ENCODE measurements around the gene TFPI2.
"Not testable (repeated sequence)": the region's sequence is repeated elsewhere in the genome, so short reads cannot be mapped to it uniquely, and the experiment has no call there.

The TFPI2 gene, protein sequence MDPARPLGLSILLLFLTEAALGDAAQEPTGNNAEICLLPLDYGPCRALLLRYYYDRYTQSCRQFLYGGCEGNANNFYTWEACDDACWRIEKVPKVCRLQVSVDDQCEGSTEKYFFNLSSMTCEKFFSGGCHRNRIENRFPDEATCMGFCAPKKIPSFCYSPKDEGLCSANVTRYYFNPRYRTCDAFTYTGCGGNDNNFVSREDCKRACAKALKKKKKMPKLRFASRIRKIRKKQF

GRCh38 chr7:93890464-93891068, at the start of gene TFPI2:
TFPI2 (minus strand) TSS chr7:93890753; CDS start chr7:93890678, 75 bp downstream.
- DNase-seq (ENCODE audit: low spot score), result no peak

DNA sequence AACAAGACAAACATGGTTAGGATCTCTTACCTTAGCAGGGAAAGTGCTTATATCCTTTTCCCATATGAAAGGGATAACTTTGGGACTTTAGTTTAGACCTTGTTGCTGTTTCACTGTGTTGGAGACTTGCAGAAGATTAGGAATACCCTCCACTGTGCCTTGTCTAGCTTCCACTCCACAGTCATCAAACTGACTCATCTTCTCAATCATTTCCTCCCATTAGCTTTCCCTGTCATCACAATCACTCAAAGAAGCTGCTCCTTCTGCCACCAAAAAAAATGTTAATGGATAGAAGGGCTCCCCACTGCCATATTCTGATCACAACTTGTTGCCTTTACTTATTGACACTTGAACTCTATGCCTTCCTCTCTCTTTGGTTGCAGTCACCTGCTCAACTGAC, 47.7 kb upstream of the TFPI2 start:
- no peak for DNase-seq (ENCODE audit: low spot score)

GRCh38 chr7:93937818-93938217, 47.3 kb upstream of the TFPI2 start:
- no peak for DNase-seq (ENCODE audit: low spot score)

GRCh38 chr7:93935102-93935501, 44.5 kb upstream of the TFPI2 start:
- DNase-seq (ENCODE audit: low spot score), result no peak

DNA sequence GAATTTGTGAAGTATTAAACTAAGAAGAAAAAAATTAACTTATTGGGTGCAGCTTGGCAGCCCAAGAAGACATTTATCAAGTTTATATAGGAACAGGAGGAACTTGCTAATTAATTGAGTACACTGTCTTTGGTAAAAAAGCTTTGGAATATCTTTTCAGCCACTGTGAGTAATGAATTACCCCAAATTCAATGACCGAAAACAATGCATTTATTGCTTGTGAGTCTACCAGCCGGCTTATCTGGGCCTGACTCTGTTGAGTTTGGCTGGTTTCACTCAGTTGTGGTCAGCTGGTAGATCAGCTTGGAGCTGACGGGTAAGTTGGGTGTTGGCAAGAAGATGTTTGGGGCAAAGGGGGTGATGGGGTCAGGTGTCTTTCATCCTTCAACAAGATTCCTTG, 42.6 kb upstream of the TFPI2 start:
- DNase-seq (ENCODE audit: low spot score), result no peak

DNA sequence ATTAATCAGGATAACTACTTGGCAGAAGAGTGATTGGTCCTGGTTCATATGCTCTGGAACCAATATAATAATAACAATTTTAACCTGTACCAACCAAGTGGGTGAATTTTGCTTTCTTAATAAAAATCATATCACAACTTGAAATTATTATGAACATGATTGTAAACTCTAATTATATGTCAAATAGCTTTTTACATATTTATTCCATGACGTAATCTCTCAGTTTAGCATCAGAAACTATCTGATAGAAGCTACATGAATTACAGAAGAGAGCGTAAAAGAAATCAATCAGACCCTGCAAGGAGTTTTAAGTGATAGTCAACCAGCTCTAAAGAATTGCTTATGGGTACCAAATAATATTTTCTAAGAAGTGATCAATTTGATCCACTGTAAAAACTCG, 41.1 kb upstream of the TFPI2 start:
- DNase-seq (ENCODE audit: low spot score), result no peak

GRCh38 chr7:93927585-93927984, 37.0 kb upstream of the TFPI2 start:
- no peak for DNase-seq (ENCODE audit: low spot score)

DNA sequence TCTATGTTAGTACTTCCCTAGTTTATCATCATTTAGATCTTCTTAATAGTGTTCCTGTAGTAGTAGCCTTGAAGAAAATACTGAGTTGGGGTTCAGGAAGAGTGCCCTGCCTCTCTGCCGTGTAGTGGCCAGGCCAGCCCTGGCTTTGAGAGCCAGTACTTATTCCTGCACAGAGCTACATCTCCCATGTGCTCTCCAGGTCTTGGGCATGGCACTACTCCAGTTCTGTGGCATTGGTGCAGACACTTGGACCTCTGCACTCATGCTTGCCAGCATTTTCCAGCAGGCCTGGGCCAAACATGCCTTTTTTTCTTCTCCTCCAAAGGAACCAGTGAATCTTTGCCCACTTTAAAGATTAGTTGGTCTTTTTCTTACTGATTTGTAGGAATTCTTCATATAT, 36.2 kb upstream of the TFPI2 start:
- DNase-seq (ENCODE audit: low spot score), result no peak

DNA sequence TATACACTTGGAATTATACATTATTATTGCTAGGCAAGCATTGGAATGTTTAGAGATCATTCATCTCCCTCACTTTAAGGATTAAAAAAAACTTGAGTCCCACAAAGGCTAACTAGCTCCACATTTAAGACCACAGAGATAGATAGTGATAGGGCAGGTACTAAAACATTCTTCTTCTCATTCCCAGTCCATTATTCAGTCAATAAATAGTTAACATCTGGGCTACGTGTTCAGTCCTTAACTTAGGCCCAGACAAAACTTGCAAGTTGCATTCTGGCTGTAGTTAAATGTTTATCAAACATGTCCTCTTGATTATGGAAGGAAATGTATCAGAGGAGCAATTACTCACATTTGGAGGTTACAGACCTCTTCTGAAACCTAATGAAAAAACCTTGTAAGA, 33.4 kb upstream of the TFPI2 start:
- no peak for DNase-seq (ENCODE audit: low spot score)

DNA sequence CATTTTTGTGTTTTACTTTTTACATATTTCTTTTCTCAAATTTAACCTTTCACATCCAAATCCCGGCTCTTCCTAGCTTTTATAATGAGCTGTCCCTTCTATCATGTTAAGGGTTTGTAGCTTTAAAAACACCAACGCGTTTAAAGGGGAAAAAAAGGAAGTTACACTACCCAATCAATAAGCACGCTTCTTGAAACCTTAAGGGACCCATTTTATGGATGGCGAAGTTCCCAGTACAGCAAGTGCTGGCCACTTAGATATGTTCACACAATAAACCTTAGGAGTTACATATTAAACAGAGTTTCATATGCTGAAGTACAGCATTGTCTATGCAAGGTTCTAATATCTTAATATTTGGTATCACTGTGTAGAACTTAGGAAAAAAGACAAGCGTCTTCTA, 32.7 kb upstream of the TFPI2 start:
- DNase-seq (ENCODE audit: low spot score), result no peak

DNA sequence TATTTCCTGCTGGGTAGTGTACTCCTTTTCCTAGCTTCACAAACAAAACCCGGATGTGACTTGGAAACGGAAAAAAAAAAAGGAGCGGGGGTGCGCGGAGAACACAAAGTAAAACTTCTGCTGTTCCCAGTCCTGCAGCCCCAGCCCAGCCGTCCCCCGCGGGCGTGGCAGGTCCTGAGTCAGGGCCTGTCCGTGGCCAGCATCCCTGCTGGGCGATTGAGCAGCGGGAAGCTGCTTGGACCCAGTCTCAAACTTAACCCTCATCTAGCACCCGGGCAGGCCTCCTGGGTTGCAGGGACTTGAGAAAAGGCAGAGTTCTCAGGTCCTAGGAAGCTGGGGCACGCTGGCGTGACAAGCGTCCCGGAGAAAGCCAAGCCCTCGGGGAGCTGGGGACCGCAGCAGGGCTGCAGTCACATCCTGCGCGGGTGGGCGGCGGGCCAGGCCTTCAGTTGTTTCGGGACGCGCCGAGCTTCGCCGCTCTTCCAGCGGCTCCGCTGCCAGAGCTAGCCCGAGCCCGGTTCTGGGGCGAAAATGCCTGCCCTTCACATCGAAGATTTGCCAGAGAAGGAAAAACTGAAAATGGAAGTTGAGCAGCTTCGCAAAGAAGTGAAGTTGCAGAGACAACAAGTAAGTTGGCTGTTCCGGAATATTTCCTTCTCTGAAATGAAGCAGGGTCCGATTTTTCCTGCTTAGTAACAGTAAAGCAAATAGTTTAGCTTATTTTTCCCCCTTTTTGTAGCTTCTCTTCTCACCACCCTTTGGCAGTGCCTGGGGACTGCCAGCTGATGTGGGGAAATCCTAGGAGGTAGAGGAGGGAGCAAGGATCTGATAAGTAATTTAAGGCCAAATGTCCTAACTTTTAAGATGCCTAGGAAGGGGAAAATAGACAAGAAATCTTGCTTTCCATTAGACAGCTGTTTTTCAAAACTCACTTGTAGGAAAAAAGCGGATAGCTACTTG, 31.3 kb upstream of the TFPI2 start, which contains the start of gene GNG11:
GNG11 (plus strand) TSS at position 129 of the 960 bp plus-strand sequence; CDS start at position 532, 403 bp downstream.
- peak; percentile 66 for DNase-seq (ENCODE audit: low spot score)

DNA sequence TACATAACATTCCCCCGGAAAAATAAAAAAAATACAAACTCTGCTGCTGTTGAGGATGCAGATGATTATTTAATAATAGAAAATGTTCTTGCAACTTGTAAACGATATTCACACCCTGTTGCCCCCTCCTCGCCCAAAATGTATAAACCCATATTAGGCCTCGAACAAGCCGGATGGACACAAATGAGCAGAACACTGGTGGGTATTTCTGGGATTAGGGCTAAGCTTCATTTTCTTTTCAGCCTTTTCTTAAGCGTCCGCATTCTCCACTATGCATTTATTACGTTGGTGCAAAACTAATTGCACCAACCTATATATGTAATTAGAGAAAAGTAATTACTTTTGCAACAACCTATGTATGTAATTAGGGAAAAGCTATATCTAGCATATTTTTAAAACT, 30.6 kb upstream of the TFPI2 start:
- no peak for DNase-seq (ENCODE audit: low spot score)

- no peak for DNase-seq (ENCODE audit: low spot score)
These were observed 30.1 kb upstream of the TFPI2 start for GRCh38 chr7:93920496-93921182.

- not testable (repeated sequence) for DNase-seq (ENCODE audit: low spot score)
These were observed 25.8 kb upstream of the TFPI2 start for GRCh38 chr7:93916315-93916714.

DNA sequence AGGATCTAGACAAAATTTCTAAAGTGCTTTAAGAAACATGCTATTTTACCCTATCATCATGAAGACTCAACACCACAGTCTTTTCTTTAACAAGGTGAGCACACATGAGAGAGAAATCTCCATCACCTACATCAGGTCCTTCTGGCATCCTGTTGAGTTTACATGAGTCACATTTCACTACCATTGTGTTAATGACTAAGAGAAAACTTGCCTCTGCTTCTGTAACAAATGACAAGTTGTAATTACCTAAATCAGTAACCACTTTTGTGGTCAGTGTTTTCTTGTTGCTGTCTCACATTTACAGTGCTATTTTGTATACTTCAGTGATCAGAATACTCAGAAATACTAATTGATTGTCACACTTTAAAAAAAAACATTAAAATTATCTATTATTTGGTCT, 25.3 kb upstream of the TFPI2 start:
- DNase-seq (ENCODE audit: low spot score), result not testable (repeated sequence)

DNA sequence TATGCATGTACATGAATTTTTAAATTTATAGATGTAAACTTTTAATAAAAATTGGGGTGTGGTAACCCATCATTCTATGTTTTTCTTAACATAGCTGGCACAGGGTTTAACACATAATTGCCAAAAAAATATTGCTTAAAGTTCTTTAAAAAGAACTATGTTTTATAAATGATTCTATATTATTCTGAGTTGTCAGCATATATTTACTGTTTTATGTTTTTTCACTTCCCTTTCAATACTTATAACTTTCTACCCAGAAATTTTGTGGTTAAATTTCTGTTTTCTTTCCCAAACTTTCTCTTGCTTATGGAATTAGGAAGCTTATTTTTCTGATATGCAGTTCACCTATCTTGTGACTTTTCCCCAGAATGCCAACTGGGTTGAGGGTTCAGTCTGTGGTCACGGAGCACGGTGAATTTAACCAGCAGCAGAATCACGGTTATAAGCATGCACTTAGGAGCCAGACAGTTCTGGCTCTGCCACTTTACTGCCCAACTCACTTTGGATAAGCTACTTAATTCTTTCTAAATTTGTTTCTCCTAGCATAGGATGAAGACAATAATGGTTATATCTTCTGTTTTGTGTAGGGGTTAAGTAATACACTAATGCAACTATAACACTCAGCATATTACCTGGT, 24.8 kb upstream of the TFPI2 start:
- DNase-seq (ENCODE audit: low spot score), result not testable (repeated sequence)

DNA sequence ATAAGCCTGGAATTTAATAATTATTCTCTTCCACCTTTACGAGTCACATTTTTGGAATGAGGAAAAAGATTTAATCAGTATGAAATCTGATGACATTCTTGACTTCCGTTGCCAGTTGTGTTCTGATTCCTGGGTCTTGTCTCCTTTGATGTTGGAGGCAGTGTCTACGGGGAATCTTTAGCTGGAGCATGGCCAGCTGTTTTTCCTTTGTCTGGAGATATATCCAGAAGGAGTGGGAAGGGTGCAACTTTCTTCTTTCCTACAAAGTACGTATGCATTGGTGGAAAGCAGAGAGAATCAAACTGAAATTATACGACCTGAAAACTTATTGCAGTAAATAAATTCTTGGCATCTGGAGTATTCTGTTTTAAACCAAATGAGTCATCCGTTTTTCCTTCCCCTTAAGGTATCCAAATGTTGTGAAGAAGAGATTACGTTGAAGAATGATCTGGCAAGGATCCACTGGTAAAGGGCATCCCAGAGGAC, 24.1 kb upstream of the TFPI2 start:
- no peak for DNase-seq (ENCODE audit: low spot score)

DNA sequence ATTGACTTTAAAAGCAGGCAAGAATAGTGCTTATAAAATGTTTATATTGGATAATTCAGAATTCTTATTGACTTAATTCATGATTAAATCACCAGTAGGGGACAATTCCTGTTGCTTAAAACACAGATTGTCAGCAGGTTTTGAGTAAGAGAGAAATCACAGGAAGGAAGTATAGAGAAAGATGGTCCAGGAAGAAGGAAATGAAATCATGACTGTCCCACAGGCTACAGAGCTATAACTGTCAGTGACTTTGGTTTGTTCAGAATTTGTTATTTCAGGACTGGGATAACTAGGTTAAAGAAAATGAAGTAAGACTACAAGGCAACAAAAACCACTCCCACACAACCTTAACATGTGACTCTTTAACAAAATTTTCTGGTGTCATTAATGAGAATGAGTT, 22.6 kb upstream of the TFPI2 start:
- no peak for DNase-seq (ENCODE audit: low spot score)

DNA sequence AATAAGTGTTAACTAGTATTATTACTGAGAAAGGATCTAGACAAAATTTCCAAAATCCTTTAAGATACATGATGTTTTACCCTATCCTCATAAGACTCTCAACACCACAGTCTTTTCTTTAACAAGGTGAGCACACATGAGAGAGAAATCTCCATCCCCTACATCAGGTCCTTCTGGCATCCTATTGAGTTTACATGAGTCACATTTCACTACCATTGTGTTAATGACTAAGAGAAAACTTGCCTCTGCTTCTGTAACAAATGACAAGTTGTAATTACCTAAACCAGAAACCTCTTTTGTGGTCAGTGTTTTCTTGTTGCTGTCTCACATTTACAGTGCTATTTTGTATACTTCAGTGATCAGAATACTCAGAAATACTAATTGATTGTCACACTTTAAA, 21.1 kb upstream of the TFPI2 start:
- DNase-seq (ENCODE audit: low spot score), result not testable (repeated sequence)

DNA sequence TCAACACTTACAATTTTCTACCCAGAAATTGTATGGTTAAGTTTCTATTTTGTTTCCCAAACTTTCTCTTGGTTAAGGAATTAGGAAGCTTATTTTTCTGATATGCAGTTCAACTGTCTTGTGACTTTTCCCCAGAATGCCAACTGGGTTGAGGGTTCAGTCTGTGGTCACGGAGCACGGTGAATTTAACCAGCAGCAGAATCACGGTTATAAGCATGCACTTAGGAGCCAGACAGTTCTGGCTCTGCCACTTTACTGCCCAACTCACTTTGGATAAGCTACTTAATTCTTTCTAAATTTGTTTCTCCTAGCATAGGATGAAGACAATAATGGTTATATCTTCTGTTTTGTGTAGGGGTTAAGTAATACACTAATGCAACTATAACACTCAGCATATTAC, 20.7 kb upstream of the TFPI2 start:
- DNase-seq (ENCODE audit: low spot score), result not testable (repeated sequence)
